Caco-2 (cell line): Measurements from ENCODE around the gene IQSEC3. TPM values are rescaled to one million over a fixed set of nuclear protein-coding genes. Genes with fewer than 3 reads are reported as not detected.
"Not testable (repeated sequence)": the region's sequence is repeated elsewhere in the genome, so short reads cannot be mapped to it uniquely, and the experiment has no call there.

ENCODE experiments used
- BruUV-seq: library from RNA; stranded (reverse); fragments of 400-500 nt; replicated peaks from 2 replicates; lab custom pipeline; 2021; lab: Mats Ljungman, UMichigan
- CTCF ChIA-PET: fragments of 300-600 bp; sonication (Branson Sonifier 250); formaldehyde crosslinking; loops from one replicate; lab custom pipeline; 2022; ENCODE audit warnings: antibody characterized with exemption; lab: Charles Lee
- POLR2A ChIA-PET: fragments of 300-600 bp; sonication (Branson Sonifier 250); formaldehyde crosslinking; loops from one replicate; lab custom pipeline; 2022; ENCODE audit warnings: antibody characterized with exemption; lab: Charles Lee
- DNase-seq, 2 experiments: peaks; one replicate each; pipeline versions ENCODE4 v3.0.0 to v3.0.0-alpha.2; 2020 to 2022
- H3K27me3 ChIP-seq: replicated peaks from 2 replicates; pipeline ENCODE4 v1.6.0; 2011; ENCODE audit warnings: low read length; ENCODE audit not compliant: control insufficient read depth, insufficient read depth
- H3K36me3 ChIP-seq: 2 replicates; pipeline ENCODE4 v1.5.1; 2011; ENCODE audit warnings: low read length; ENCODE audit not compliant: control insufficient read depth, insufficient read depth
- H3K4me1 ChIP-seq: fragments of 250-450 bp; sonication (Bioruptor Pico); 2 replicates; pipeline ENCODE4 v1.5.1; 2020; ENCODE audit warnings: mild to moderate bottlenecking
- H3K4me3 ChIP-seq: 2 replicates; pipeline ENCODE4 v1.5.1; 2011; ENCODE audit warnings: low read depth, mild to moderate bottlenecking, control low read depth, low read length
- H3K9me3 ChIP-seq: fragments of 250-450 bp; sonication (Bioruptor Pico); 2 replicates; pipeline ENCODE4 v1.5.1; 2020; ENCODE audit warnings: mild to moderate bottlenecking, moderate library complexity
- H3K27ac Mint-ChIP-seq: one replicate; pipeline ENCODE4 v1.8.0; 2022; ENCODE audit warnings: mixed read lengths; ENCODE audit not compliant: unreplicated experiment
- H3K27me3 Mint-ChIP-seq: one replicate; pipeline ENCODE4 v1.8.0; 2022; ENCODE audit warnings: mixed read lengths; ENCODE audit not compliant: insufficient read depth, unreplicated experiment
- H3K36me3 Mint-ChIP-seq: one replicate; pipeline ENCODE4 v1.8.0; 2022; ENCODE audit warnings: mild to moderate bottlenecking, mixed read lengths; ENCODE audit not compliant: insufficient read depth, unreplicated experiment
- H3K4me1 Mint-ChIP-seq: one replicate; pipeline ENCODE4 v1.8.0; 2022; ENCODE audit warnings: low read depth, mixed read lengths; ENCODE audit not compliant: unreplicated experiment
- H3K4me3 Mint-ChIP-seq: one replicate; pipeline ENCODE4 v1.8.0; 2022; ENCODE audit warnings: mild to moderate bottlenecking, moderate library complexity, mixed read lengths; ENCODE audit not compliant: unreplicated experiment
- H3K9me3 Mint-ChIP-seq: one replicate; pipeline ENCODE4 v1.8.0; 2022; ENCODE audit warnings: mixed read lengths; ENCODE audit not compliant: unreplicated experiment
- intact Hi-C: fragments of 100-400 bp; cut with micrococcal nuclease; formaldehyde crosslinking; loops from one replicate; pipeline ENCODE4 v1.10.0; 2022; ENCODE audit not compliant: unreplicated experiment
- total RNA-seq: library from RNA; stranded (reverse); gene quantifications from 2 replicates; pipeline ENCODE4 v1.2.3, GENCODE V29; 2022
- TF ChIP-seq, protein P1 (sequence below), 2 experiments: fragments of 200-600 bp in 1 of 2; IDR thresholded peaks; 1 replicate in 1 of 2; 2 replicates in 1 of 2; pipeline versions ENCODE4 v1.5.1 to v1.8.0; 2011 to 2022; ENCODE audit warnings: antibody characterized with exemption in 1 of 2, control low read depth in 1 of 2, inconsistent platforms in 1 of 2, low read depth in 1 of 2, low read length in 1 of 2, mild to moderate bottlenecking in 1 of 2, moderate library complexity in 1 of 2; ENCODE audit not compliant: insufficient read depth in 1 of 2, severe bottlenecking in 1 of 2, unreplicated experiment in 1 of 2

The IQSEC3 gene
- total RNA-seq, 1 experiment from 2014 or later = 0.59 TPM

GRCh38 chr12:215116-215515 lies 148.5 kb downstream of the IQSEC3 start:
- intact Hi-C loops = no loop called here
- Histone ChIP-seq H3K4me1 (peaks cover 17% of the 10 kb centered on the region), H3K36me3 (no peaks in the 10 kb centered on the region), H3K27me3 (no peaks in the 10 kb centered on the region), H3K4me3 (no peak overlapping the region), H3K9me3 (no peaks in the 10 kb centered on the region)
- Mint-ChIP-seq H3K4me3 (no peak overlapping the region), H3K36me3 (no peaks in the 10 kb centered on the region), H3K27me3 (peaks cover 2% of the 10 kb centered on the region), H3K27ac (no peak overlapping the region), H3K4me1 (peaks cover 29% of the 10 kb centered on the region), H3K9me3 (no peaks in the 10 kb centered on the region)
- ChIA-PET CTCF (no interaction called here), POLR2A (no interaction called here)
- no peak for DNase-seq
- BruUV-seq = no TSS peak
- TF ChIP-seq, protein P1, sequence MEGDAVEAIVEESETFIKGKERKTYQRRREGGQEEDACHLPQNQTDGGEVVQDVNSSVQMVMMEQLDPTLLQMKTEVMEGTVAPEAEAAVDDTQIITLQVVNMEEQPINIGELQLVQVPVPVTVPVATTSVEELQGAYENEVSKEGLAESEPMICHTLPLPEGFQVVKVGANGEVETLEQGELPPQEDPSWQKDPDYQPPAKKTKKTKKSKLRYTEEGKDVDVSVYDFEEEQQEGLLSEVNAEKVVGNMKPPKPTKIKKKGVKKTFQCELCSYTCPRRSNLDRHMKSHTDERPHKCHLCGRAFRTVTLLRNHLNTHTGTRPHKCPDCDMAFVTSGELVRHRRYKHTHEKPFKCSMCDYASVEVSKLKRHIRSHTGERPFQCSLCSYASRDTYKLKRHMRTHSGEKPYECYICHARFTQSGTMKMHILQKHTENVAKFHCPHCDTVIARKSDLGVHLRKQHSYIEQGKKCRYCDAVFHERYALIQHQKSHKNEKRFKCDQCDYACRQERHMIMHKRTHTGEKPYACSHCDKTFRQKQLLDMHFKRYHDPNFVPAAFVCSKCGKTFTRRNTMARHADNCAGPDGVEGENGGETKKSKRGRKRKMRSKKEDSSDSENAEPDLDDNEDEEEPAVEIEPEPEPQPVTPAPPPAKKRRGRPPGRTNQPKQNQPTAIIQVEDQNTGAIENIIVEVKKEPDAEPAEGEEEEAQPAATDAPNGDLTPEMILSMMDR (IDR thresholded peaks at IDR 0.05; ENCODE audit: insufficient read depth in 1 of 2, low read depth in 1 of 2, low read length in 1 of 2, severe bottlenecking in 1 of 2, unreplicated experiment in 1 of 2) = no peak

- H3K4me3 ChIP-seq, H3K9me3 ChIP-seq, H3K36me3 ChIP-seq, H3K27me3 ChIP-seq, H3K4me3 Mint-ChIP-seq, DNase-seq, H3K36me3 Mint-ChIP-seq, H3K9me3 Mint-ChIP-seq, intact Hi-C loops, POLR2A ChIA-PET, BruUV-seq, H3K4me1 ChIP-seq, H3K27ac Mint-ChIP-seq, H3K27me3 Mint-ChIP-seq: not testable (repeated sequence)
- H3K4me1 Mint-ChIP-seq = peaks cover 14% of the 10 kb centered on the region
- CTCF ChIA-PET = interaction anchor here (0.7 kb wide), 1 partner anchor 137 kb away, joined by 4 read pairs; no protein-coding TSS in a partner anchor
These were observed 150.5 kb downstream of the IQSEC3 start for GRCh38 chr12:217029-217428.

GRCh38 chr12:218221-218620 lies 151.7 kb downstream of the IQSEC3 start:
- Mint-ChIP-seq H3K36me3 (no peaks in the 10 kb centered on the region), H3K27ac (no peak overlapping the region), H3K4me1 (peaks cover 10% of the 10 kb centered on the region), H3K27me3 (peaks cover 5% of the 10 kb centered on the region), H3K4me3 (no peak overlapping the region), H3K9me3 (no peaks in the 10 kb centered on the region)
- CTCF ChIA-PET = no interaction called here
- Histone ChIP-seq H3K4me1 (peaks cover 5% of the 10 kb centered on the region), H3K4me3 (no peak overlapping the region), H3K36me3 (no peaks in the 10 kb centered on the region), H3K27me3 (no peaks in the 10 kb centered on the region), H3K9me3 (no peaks in the 10 kb centered on the region)
- POLR2A ChIA-PET = no interaction called here
- DNase-seq = no peak
- TF ChIP-seq, protein P1 (IDR thresholded peaks at IDR 0.05; ENCODE audit: insufficient read depth in 1 of 2, low read depth in 1 of 2, low read length in 1 of 2, severe bottlenecking in 1 of 2, unreplicated experiment in 1 of 2) = no peak
- no TSS peak for BruUV-seq
- intact Hi-C loops = no loop called here
